H1 (cell line): Measurements from ENCODE around the gene FLRT1. TPM values are rescaled to one million over a fixed set of nuclear protein-coding genes. Genes with fewer than 3 reads are reported as not detected.

Source experiments
- CREB1 ChIP-seq: IDR thresholded peaks from 2 replicates; pipeline ENCODE4 v1.6.1; 2012; ENCODE audit warnings: inconsistent platforms
- CTBP2 ChIP-seq: IDR thresholded peaks from 2 replicates; pipeline ENCODE4 v1.7.0; 2011; ENCODE audit warnings: borderline replicate concordance, mild to moderate bottlenecking, moderate library complexity, mixed read lengths, low read length; ENCODE audit not compliant: insufficient read depth, insufficient read length
- JUND ChIP-seq: IDR thresholded peaks from 2 replicates; pipeline ENCODE4 v1.6.1; 2011; ENCODE audit warnings: mild to moderate bottlenecking, improper control_type of control experiment, low read length
- PHF8 ChIP-seq: fragments of 200-600 bp; sonication (generic); conservative IDR thresholded peaks from 2 replicates; pipeline ENCODE4 v1.7.1; 2012; ENCODE audit warnings: low read depth, mild to moderate bottlenecking, inconsistent platforms, low read length, moderate library complexity
- TAF7 ChIP-seq: optimal IDR thresholded peaks from 2 replicates; pipeline ENCODE3; 2011; ENCODE audit warnings: low read depth, mild to moderate bottlenecking, inconsistent platforms, low read length, moderate library complexity, borderline replicate concordance
- polyA plus RNA-seq, 7 experiments: library from polyadenylated mRNA; depleted of rRNA in 3 of 7; stranded (reverse) in 5 of 7; unstranded in 2 of 7; fragments of >200 nt in 5 of 7; fragments of 200-250 nt in 2 of 7; gene quantifications; 1 replicate in 5 of 7; 2 replicates in 1 of 7; 4 replicates in 1 of 7; pipeline versions ENCODE4 v1.2.1 to v1.2.3, GENCODE V29; 2011 to 2013; ENCODE audit warnings: missing spikeins in 2 of 7, mixed read lengths in 2 of 7
- total RNA-seq: library from RNA; stranded (reverse); fragmentation: NEBNext Ultra II Directional; extraction: Animal tissue kit (Norgen Biotek cat#: 25700); gene quantifications from 2 replicates; pipeline ENCODE4 v1.2.1, GENCODE V29; 2021
- TF ChIP-seq, protein P1 (sequence below): fragments of 300-600 bp; sonication (generic); IDR thresholded peaks from 2 replicates; pipeline ENCODE4 v1.7.1; 2012; ENCODE audit warnings: low read length, moderate library complexity, mild to moderate bottlenecking, inconsistent platforms; ENCODE audit not compliant: insufficient replicate concordance

Gene FLRT1
- total and polyA plus RNA-seq, 2 of the 8 experiments (the other 6 are each of a cell fraction or from before 2014, with no cell fraction given), result 0.14 to 0.28 TPM

DNA sequence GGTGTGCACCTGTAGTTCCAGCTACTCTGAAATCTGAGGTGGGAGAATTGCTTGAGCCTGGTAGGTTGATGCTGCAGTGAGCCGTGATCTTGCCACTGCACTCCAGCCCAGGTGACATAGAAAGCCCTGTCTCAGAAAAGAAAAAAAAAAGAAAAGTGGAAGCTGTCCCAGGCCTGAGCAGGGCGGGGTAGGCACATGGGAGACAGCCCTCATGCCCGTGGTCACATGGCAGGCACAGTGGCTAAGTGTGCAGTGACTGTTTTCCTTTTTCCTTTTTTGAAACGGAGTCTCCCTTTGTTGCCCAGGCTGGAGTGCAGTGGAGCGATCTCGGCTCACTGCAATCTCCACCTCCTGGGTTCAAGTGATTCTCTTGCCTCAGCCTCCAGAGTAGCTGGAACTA is 41.7 kb upstream of the FLRT1 start (continued):
- TF ChIP-seq, protein P1, sequence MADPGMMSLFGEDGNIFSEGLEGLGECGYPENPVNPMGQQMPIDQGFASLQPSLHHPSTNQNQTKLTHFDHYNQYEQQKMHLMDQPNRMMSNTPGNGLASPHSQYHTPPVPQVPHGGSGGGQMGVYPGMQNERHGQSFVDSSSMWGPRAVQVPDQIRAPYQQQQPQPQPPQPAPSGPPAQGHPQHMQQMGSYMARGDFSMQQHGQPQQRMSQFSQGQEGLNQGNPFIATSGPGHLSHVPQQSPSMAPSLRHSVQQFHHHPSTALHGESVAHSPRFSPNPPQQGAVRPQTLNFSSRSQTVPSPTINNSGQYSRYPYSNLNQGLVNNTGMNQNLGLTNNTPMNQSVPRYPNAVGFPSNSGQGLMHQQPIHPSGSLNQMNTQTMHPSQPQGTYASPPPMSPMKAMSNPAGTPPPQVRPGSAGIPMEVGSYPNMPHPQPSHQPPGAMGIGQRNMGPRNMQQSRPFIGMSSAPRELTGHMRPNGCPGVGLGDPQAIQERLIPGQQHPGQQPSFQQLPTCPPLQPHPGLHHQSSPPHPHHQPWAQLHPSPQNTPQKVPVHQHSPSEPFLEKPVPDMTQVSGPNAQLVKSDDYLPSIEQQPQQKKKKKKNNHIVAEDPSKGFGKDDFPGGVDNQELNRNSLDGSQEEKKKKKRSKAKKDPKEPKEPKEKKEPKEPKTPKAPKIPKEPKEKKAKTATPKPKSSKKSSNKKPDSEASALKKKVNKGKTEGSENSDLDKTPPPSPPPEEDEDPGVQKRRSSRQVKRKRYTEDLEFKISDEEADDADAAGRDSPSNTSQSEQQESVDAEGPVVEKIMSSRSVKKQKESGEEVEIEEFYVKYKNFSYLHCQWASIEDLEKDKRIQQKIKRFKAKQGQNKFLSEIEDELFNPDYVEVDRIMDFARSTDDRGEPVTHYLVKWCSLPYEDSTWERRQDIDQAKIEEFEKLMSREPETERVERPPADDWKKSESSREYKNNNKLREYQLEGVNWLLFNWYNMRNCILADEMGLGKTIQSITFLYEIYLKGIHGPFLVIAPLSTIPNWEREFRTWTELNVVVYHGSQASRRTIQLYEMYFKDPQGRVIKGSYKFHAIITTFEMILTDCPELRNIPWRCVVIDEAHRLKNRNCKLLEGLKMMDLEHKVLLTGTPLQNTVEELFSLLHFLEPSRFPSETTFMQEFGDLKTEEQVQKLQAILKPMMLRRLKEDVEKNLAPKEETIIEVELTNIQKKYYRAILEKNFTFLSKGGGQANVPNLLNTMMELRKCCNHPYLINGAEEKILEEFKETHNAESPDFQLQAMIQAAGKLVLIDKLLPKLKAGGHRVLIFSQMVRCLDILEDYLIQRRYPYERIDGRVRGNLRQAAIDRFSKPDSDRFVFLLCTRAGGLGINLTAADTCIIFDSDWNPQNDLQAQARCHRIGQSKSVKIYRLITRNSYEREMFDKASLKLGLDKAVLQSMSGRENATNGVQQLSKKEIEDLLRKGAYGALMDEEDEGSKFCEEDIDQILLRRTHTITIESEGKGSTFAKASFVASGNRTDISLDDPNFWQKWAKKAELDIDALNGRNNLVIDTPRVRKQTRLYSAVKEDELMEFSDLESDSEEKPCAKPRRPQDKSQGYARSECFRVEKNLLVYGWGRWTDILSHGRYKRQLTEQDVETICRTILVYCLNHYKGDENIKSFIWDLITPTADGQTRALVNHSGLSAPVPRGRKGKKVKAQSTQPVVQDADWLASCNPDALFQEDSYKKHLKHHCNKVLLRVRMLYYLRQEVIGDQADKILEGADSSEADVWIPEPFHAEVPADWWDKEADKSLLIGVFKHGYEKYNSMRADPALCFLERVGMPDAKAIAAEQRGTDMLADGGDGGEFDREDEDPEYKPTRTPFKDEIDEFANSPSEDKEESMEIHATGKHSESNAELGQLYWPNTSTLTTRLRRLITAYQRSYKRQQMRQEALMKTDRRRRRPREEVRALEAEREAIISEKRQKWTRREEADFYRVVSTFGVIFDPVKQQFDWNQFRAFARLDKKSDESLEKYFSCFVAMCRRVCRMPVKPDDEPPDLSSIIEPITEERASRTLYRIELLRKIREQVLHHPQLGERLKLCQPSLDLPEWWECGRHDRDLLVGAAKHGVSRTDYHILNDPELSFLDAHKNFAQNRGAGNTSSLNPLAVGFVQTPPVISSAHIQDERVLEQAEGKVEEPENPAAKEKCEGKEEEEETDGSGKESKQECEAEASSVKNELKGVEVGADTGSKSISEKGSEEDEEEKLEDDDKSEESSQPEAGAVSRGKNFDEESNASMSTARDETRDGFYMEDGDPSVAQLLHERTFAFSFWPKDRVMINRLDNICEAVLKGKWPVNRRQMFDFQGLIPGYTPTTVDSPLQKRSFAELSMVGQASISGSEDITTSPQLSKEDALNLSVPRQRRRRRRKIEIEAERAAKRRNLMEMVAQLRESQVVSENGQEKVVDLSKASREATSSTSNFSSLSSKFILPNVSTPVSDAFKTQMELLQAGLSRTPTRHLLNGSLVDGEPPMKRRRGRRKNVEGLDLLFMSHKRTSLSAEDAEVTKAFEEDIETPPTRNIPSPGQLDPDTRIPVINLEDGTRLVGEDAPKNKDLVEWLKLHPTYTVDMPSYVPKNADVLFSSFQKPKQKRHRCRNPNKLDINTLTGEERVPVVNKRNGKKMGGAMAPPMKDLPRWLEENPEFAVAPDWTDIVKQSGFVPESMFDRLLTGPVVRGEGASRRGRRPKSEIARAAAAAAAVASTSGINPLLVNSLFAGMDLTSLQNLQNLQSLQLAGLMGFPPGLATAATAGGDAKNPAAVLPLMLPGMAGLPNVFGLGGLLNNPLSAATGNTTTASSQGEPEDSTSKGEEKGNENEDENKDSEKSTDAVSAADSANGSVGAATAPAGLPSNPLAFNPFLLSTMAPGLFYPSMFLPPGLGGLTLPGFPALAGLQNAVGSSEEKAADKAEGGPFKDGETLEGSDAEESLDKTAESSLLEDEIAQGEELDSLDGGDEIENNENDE, result no peak
- TF ChIP-seq PHF8, result no peak
- no peak for TF ChIP-seq JUND
- TF ChIP-seq CREB1, result no peak
- no peak for TF ChIP-seq TAF7
- no peak for TF ChIP-seq CTBP2
